Endodermal cell (in vitro differentiated cells): ENCODE measurements around the gene RPTN. TPM values are rescaled to one million over a fixed set of nuclear protein-coding genes. Genes with fewer than 3 reads are reported as not detected.

Experiments used
- DNase-seq: peaks from one replicate; pipeline ENCODE4 v3.0.0-alpha.2; 2017
- H3K27ac ChIP-seq: 2 replicates; pipeline ENCODE4 v1.5.1; 2013; ENCODE audit warnings: mild to moderate bottlenecking, low read depth, low read length, moderate library complexity
- H3K27me3 ChIP-seq: 2 replicates; pipeline ENCODE4 v1.6.1; 2013; ENCODE audit warnings: mild to moderate bottlenecking, low read length, moderate library complexity; ENCODE audit not compliant: insufficient read depth, control insufficient read depth, poor library complexity, severe bottlenecking
- H3K36me3 ChIP-seq: 2 replicates; pipeline ENCODE4 v1.7.0; 2013; ENCODE audit warnings: mild to moderate bottlenecking, low read length, moderate library complexity; ENCODE audit not compliant: control insufficient read depth, insufficient read depth
- H3K4me1 ChIP-seq: one replicate; pipeline ENCODE4 v1.7.0; 2013; ENCODE audit warnings: low read length; ENCODE audit not compliant: control insufficient read depth, insufficient read depth
- H3K4me3 ChIP-seq: 2 replicates; pipeline ENCODE4 v1.5.1; 2013; ENCODE audit warnings: mild to moderate bottlenecking, low read length, moderate library complexity
- H3K9ac ChIP-seq: 2 replicates; pipeline ENCODE4 v1.6.1; 2013; ENCODE audit warnings: mild to moderate bottlenecking, low read length, moderate library complexity; ENCODE audit not compliant: poor library complexity, severe bottlenecking; ENCODE audit errors: extremely low read depth
- H3K9me3 ChIP-seq: 2 replicates; pipeline ENCODE4 v1.6.1; 2013; ENCODE audit warnings: mild to moderate bottlenecking, low read length, moderate library complexity; ENCODE audit not compliant: control insufficient read depth
- H3K27ac Mint-ChIP-seq: 2 replicates; pipeline ENCODE4 v1.8.0; 2020; ENCODE audit warnings: mixed read lengths
- H3K27me3 Mint-ChIP-seq: 2 replicates; pipeline ENCODE4 v1.8.0; 2021; ENCODE audit warnings: mild to moderate bottlenecking, mixed read lengths; ENCODE audit not compliant: insufficient read depth
- H3K36me3 Mint-ChIP-seq: 2 replicates; pipeline ENCODE4 v1.8.0; 2020; ENCODE audit warnings: low read depth, mixed read lengths
- H3K4me1 Mint-ChIP-seq: 2 replicates; pipeline ENCODE4 v1.8.0; 2020; ENCODE audit warnings: mixed read lengths
- H3K4me3 Mint-ChIP-seq: 2 replicates; pipeline ENCODE4 v1.8.0; 2020; ENCODE audit warnings: mild to moderate bottlenecking, moderate library complexity, mixed read lengths
- H3K9me3 Mint-ChIP-seq: 2 replicates; pipeline ENCODE4 v1.8.0; 2020; ENCODE audit warnings: mild to moderate bottlenecking, mixed read lengths
- CTCF ChIP-seq: fragments of 200-600 bp; sonication (generic); conservative IDR thresholded peaks from 2 replicates; pipeline ENCODE4 v1.5.0; 2021; ENCODE audit warnings: antibody characterized with exemption, mild to moderate bottlenecking
- WGBS, 2 experiments: methylation state at CpG; one replicate each; pipeline versions ENCODE4 v1.1.5 to v1.1.7; 2013; ENCODE audit warnings: missing lambda C conversion rate in 2 of 2, mixed read lengths in 1 of 2; ENCODE audit not compliant: insufficient coverage in 1 of 2, insufficient read length in 1 of 2; 5-methylcytosine and 5-hydroxymethylcytosine counted together
- total RNA-seq, 2 donors: library from RNA; stranded (reverse); fragmentation: NEBNext Ultra II Directional in 1 of 2; extraction: Animal tissue kit (Norgen Biotek cat#: 25700) in 1 of 2; gene quantifications; 2 replicates in 1 of 2; 3 replicates in 1 of 2; pipeline ENCODE4 v1.2.1, GENCODE V29; 2021

RPTN gene
- total RNA-seq, 2 donors from 2014 or later = not detected

DNA sequence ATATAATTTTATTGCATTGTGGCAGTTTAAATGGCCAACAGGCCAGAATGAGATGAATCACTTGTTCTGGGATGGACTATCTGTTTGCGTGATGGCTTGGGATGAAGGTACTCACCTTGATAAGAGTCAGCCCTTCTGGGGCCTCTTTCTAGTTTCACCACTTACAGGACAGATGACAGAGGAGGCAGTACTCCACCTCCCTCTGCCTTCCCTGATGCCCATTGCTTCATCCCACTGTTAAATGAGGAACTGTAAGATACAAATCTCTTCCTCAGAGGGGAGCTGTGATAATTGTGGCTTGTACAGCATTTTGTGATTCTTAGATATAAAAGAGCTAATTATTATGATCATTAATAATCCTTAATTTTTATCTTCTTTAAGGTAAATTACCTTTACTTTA, 40.1 kb downstream of the RPTN start:
- Histone ChIP-seq H3K9me3 (peaks cover 8% of the 10 kb centered on the region), H3K27ac (no peak overlapping the region), H3K4me1 (no peaks in the 10 kb centered on the region), H3K36me3 (no peaks in the 10 kb centered on the region), H3K4me3 (no peak overlapping the region), H3K9ac (no peak overlapping the region), H3K27me3 (peaks cover 29% of the 10 kb centered on the region)
- WGBS, 2 experiments = 80 to 88% methylated on average over 1 of the region's 1 CpG
- H3K9me3 Mint-ChIP-seq = no peaks in the 10 kb centered on the region
- no peak overlapping the region for H3K27ac Mint-ChIP-seq
- H3K27me3 Mint-ChIP-seq = peaks cover 31% of the 10 kb centered on the region
- no peaks in the 10 kb centered on the region for H3K36me3 Mint-ChIP-seq
- H3K4me1 Mint-ChIP-seq = no peaks in the 10 kb centered on the region
- no peak overlapping the region for H3K4me3 Mint-ChIP-seq
- no peak for TF ChIP-seq CTCF
- no peak for DNase-seq

DNA sequence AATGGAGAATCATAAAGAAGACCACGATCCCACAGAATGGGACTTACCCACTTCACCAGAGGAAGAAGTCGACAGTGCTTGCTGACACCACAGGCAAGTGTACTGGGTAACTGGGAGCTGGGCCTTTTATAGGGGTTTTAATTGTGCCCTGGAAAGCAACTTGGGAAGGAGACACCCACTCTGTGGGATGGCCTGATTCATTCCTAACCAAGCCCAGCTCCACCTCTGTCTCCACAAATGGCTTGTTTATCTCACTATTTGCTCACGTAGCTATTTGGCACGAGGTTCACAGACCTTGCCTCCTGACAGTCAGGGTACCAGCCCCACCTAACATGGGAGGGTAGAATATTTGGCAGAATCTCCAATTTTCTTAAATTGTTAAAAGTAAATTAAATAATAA, 43.7 kb downstream of the RPTN start, which contains the start of gene TCHH:
TCHH (minus strand) TSS at position 101 of the 400 bp plus-strand sequence. CDS start 1,364 bp downstream, outside the sequence.
- Mint-ChIP-seq H3K27me3 (peaks cover 26% of the 10 kb centered on the region), H3K36me3 (no peaks in the 10 kb centered on the region), H3K9me3 (no peaks in the 10 kb centered on the region), H3K4me1 (no peaks in the 10 kb centered on the region), H3K27ac (no peak within 1 kb of the TSS), H3K4me3 (no peak within 1 kb of the TSS)
- Histone ChIP-seq H3K9me3 (peaks cover 18% of the 10 kb centered on the region), H3K27me3 (peaks cover 63% of the 10 kb centered on the region), H3K4me3 (no peak within 1 kb of the TSS), H3K4me1 (no peaks in the 10 kb centered on the region), H3K9ac (no peak within 1 kb of the TSS), H3K36me3 (no peaks in the 10 kb centered on the region), H3K27ac (no peak within 1 kb of the TSS)
- no peak for DNase-seq
- no peak for TF ChIP-seq CTCF
- WGBS, 2 experiments = 42 to 80% methylated on average over 1 to 4 of the region's 4 CpGs

GRCh38 chr1:152112885-152113432, 46.1 kb downstream of the RPTN start:
- no peak overlapping the region for H3K4me3 Mint-ChIP-seq
- no peaks in the 10 kb centered on the region for H3K36me3 Mint-ChIP-seq
- H3K36me3 ChIP-seq = no peaks in the 10 kb centered on the region
- no peaks in the 10 kb centered on the region for H3K4me1 ChIP-seq
- no peak overlapping the region for H3K9ac ChIP-seq
- no peaks in the 10 kb centered on the region for H3K4me1 Mint-ChIP-seq
- H3K27ac ChIP-seq = no peak overlapping the region
- no peaks in the 10 kb centered on the region for H3K9me3 Mint-ChIP-seq
- no peak overlapping the region for H3K4me3 ChIP-seq
- no peak for TF ChIP-seq CTCF
- WGBS, 2 experiments = 69 to 76% methylated on average over 10 to 13 of the region's 13 CpGs
- H3K27me3 ChIP-seq = peaks cover 87% of the 10 kb centered on the region
- peaks cover 33% of the 10 kb centered on the region for H3K9me3 ChIP-seq
- no peak overlapping the region for H3K27ac Mint-ChIP-seq
- DNase-seq = no peak
- peaks cover 19% of the 10 kb centered on the region for H3K27me3 Mint-ChIP-seq
